ENCODE measurements around the gene EIF4A2. TPM values are rescaled to one million over a fixed set of nuclear protein-coding genes. Genes with fewer than 3 reads are reported as not detected.

EIF4A2 gene
- total and polyA plus RNA-seq, 9 of the 15 experiments (the other 6 are each of a cell fraction or from before 2014, with no cell fraction given), result 307 to 754 (median 435) TPM

GRCh38 chr3:186783058-186783730 is at the start of gene EIF4A2 (continued):
- peak; percentile 66; the same call in 1 of the 2 replicates for TF ChIP-seq ZNF609 (CRISPR knock-in tag; IDR thresholded peaks at IDR 0.05; ENCODE audit: borderline replicate concordance)
- peak; percentile 59; the same call in 1 of the 2 replicates for TF ChIP-seq ARID1B (IDR thresholded peaks at IDR 0.05)
- peak; percentile 93 for TF ChIP-seq POLR2G (IDR thresholded peaks at IDR 0.05; ENCODE audit: low read depth, low read length)
- TF ChIP-seq ERF (CRISPR knock-in tag; IDR thresholded peaks at IDR 0.05), result no peak
- TF ChIP-seq SP1 (CRISPR knock-in tag; IDR thresholded peaks at IDR 0.05), result no peak
- no peak for TF ChIP-seq ZNF347 (CRISPR knock-in tag; IDR thresholded peaks at IDR 0.05; ENCODE audit: low read depth)
- 0 out of 2 replicates have a peak, but pooled peaks have one; percentile 15 for TF ChIP-seq ZHX1 (conservative IDR thresholded peaks at IDR 0.05; ENCODE audit: low read length)
- no peak for TF ChIP-seq NFYB (IDR thresholded peaks at IDR 0.05; ENCODE audit: extremely low read depth, insufficient read length)
- TF ChIP-seq ELK3 (CRISPR knock-in tag; IDR thresholded peaks at IDR 0.05), result no peak
- no peak for TF ChIP-seq FOXJ3 (CRISPR knock-in tag; IDR thresholded peaks at IDR 0.05)

Data from K562 (cell line).